H1 (cell line): ENCODE results near the gene MRPL52. TPM values are rescaled to one million over a fixed set of nuclear protein-coding genes. Genes with fewer than 3 reads are reported as not detected.

ENCODE experiments used
- CTCF ChIA-PET: fragments of 300-600 bp; sonication (Branson Sonifier 250); formaldehyde crosslinking; loops from one replicate; lab custom pipeline; 2021; ENCODE audit not compliant: partially characterized antibody; lab: Charles Lee
- POLR2A ChIA-PET: fragments of 300-600 bp; sonication (Branson Sonifier 250); formaldehyde crosslinking; loops from one replicate; lab custom pipeline; 2021; ENCODE audit warnings: inconsistent platforms; ENCODE audit not compliant: partially characterized antibody; lab: Charles Lee
- DNase-seq, 2 experiments: peaks; one replicate each; pipeline versions ENCODE4 v3.0.0 to v3.0.0-alpha.2; 2010 to 2022; ENCODE audit warnings: low spot score in 2 of 2, low read depth in 1 of 2, mixed read lengths in 1 of 2
- FAIRE-seq: peaks from 2 replicates; lab custom pipeline; 2011; peaks lifted over from hg19 to GRCh38; lab: Jason Lieb, UNC
- H2AFZ ChIP-seq: 2 replicates; pipeline ENCODE4 v1.8.1; 2012; ENCODE audit warnings: low read length, inconsistent platforms
- H2AK5ac ChIP-seq: 2 replicates; pipeline ENCODE4 v1.6.1; 2013; ENCODE audit warnings: low read depth, low read length
- H2BK120ac ChIP-seq: replicated peaks from 2 replicates; pipeline ENCODE3; 2013; ENCODE audit warnings: low read depth, low read length, inconsistent platforms
- H2BK12ac ChIP-seq: 2 replicates; pipeline ENCODE4 v1.6.1; 2013; ENCODE audit warnings: low read depth, low read length
- H2BK15ac ChIP-seq: 2 replicates; pipeline ENCODE4 v1.6.1; 2013; ENCODE audit warnings: low read length
- H2BK20ac ChIP-seq: 2 replicates; pipeline ENCODE4 v1.6.1; 2013; ENCODE audit warnings: low read length
- H2BK5ac ChIP-seq: 2 replicates; pipeline ENCODE4 v1.6.1; 2013; ENCODE audit warnings: low read depth, low read length
- H3K14ac ChIP-seq: 2 replicates; pipeline ENCODE4 v1.6.1; 2013; ENCODE audit warnings: inconsistent platforms; ENCODE audit not compliant: insufficient read length
- H3K18ac ChIP-seq: 2 replicates; pipeline ENCODE4 v1.6.1; 2013; ENCODE audit warnings: low read length; ENCODE audit errors: extremely low read depth
- H3K23ac ChIP-seq: 2 replicates; pipeline ENCODE4 v1.6.1; 2013; ENCODE audit warnings: inconsistent platforms; ENCODE audit not compliant: insufficient read length
- H3K23me2 ChIP-seq: 2 replicates; pipeline ENCODE4 v1.6.1; 2013; ENCODE audit warnings: low read depth, low read length
- H3K27ac ChIP-seq: 2 replicates; pipeline ENCODE4 v1.6.1; 2011; ENCODE audit warnings: low read depth, low read length, inconsistent platforms
- H3K27me3 ChIP-seq, 4 experiments: replicated peaks in 1 of 4; 1 replicate in 1 of 4; 2 replicates in 3 of 4; pipeline versions ENCODE4 v1.6.1 to v1.8.1; 2011 to 2013; ENCODE audit warnings: low read length in 3 of 4, mild to moderate bottlenecking in 3 of 4, inconsistent platforms in 2 of 4, mixed read lengths in 2 of 4, moderate library complexity in 1 of 4; ENCODE audit not compliant: control insufficient read depth in 3 of 4, insufficient read depth in 3 of 4; ENCODE audit errors: extremely low read depth in 1 of 4
- H3K36me3 ChIP-seq, 4 experiments: 2 replicates each; pipeline versions ENCODE4 v1.6.1 to v1.8.1; 2011 to 2013; ENCODE audit warnings: mild to moderate bottlenecking in 4 of 4, low read length in 3 of 4, moderate library complexity in 2 of 4, control low read depth in 1 of 4, inconsistent platforms in 1 of 4; ENCODE audit not compliant: insufficient read depth in 4 of 4, control insufficient read depth in 2 of 4
- H3K4ac ChIP-seq: replicated peaks from 2 replicates; pipeline ENCODE3; 2013; ENCODE audit warnings: low read length, low read depth, mixed read lengths, inconsistent platforms; ENCODE audit not compliant: insufficient read length
- H3K4me1 ChIP-seq, 4 experiments: replicated peaks in 1 of 4; 1 replicate in 1 of 4; 2 replicates in 3 of 4; pipeline versions ENCODE4 v1.6.1 to v1.8.1; 2011 to 2013; ENCODE audit warnings: low read length in 3 of 4, inconsistent platforms in 2 of 4, mixed read lengths in 1 of 4; ENCODE audit not compliant: insufficient read depth in 4 of 4, control insufficient read depth in 3 of 4
- H3K4me2 ChIP-seq, 2 experiments: 2 replicates each; pipeline versions ENCODE4 v1.6.1 to v1.8.1; 2011 to 2013; ENCODE audit warnings: low read depth in 2 of 2, low read length in 2 of 2, control low read depth in 1 of 2, inconsistent platforms in 1 of 2, mild to moderate bottlenecking in 1 of 2; ENCODE audit not compliant: insufficient read depth in 1 of 2
- H3K4me3 ChIP-seq, 4 experiments: fragments of 200-600, 300-600 bp in 1 of 4; sonication (generic), shearing (Covaris generic), sonication (Bioruptor Twin) in 1 of 4; 2 replicates each; pipeline versions ENCODE4 v1.5.1 to v1.8.1; 2011 to 2016; ENCODE audit warnings: low read length in 4 of 4, low read depth in 3 of 4, control low read depth in 2 of 4, inconsistent platforms in 2 of 4, mild to moderate bottlenecking in 2 of 4, mixed read lengths in 1 of 4, moderate library complexity in 1 of 4; ENCODE audit not compliant: insufficient read depth in 2 of 4; ENCODE audit errors: extremely low read depth in 1 of 4
- H3K56ac ChIP-seq: replicated peaks from 2 replicates; pipeline ENCODE3; 2013; ENCODE audit warnings: low read depth, mild to moderate bottlenecking, mixed read lengths, low read length, inconsistent platforms; ENCODE audit not compliant: insufficient read length
- H3K79me1 ChIP-seq: 2 replicates; pipeline ENCODE4 v1.6.1; 2013; ENCODE audit warnings: low read depth, low read length, control low read depth
- H3K79me2 ChIP-seq, 2 experiments: 2 replicates each; pipeline versions ENCODE4 v1.6.1 to v1.8.1; 2012 to 2013; ENCODE audit warnings: low read length in 2 of 2, mild to moderate bottlenecking in 2 of 2, inconsistent platforms in 1 of 2; ENCODE audit not compliant: insufficient read depth in 2 of 2, control insufficient read depth in 1 of 2
- H3K9ac ChIP-seq, 4 experiments: replicated peaks in 1 of 4; 1 replicate in 1 of 4; 2 replicates in 3 of 4; pipeline versions ENCODE4 v1.6.1 to v1.8.1; 2011 to 2013; ENCODE audit warnings: low read depth in 3 of 4, low read length in 3 of 4, control low read depth in 2 of 4, mild to moderate bottlenecking in 2 of 4, moderate library complexity in 2 of 4, inconsistent platforms in 1 of 4; ENCODE audit errors: extremely low read depth in 1 of 4
- H3K9me3 ChIP-seq, 2 experiments: 2 replicates each; pipeline versions ENCODE4 v1.6.1 to v1.8.1; 2012 to 2013; ENCODE audit warnings: mild to moderate bottlenecking in 2 of 2, moderate library complexity in 2 of 2, control low read depth in 1 of 2, inconsistent platforms in 1 of 2, low read depth in 1 of 2, low read length in 1 of 2, mixed read lengths in 1 of 2; ENCODE audit not compliant: insufficient read depth in 2 of 2
- H4K20me1 ChIP-seq, 2 experiments: replicated peaks in 1 of 2; 2 replicates each; pipeline versions ENCODE3 to v1.8.1; 2011 to 2013; ENCODE audit warnings: inconsistent platforms in 2 of 2, low read length in 2 of 2, mild to moderate bottlenecking in 1 of 2; ENCODE audit not compliant: insufficient read depth in 2 of 2, control insufficient read depth in 1 of 2
- H4K5ac ChIP-seq: 2 replicates; pipeline ENCODE4 v1.6.1; 2013; ENCODE audit warnings: low read length, low read depth, mixed read lengths, inconsistent platforms; ENCODE audit not compliant: insufficient read length
- H4K8ac ChIP-seq: 2 replicates; pipeline ENCODE4 v1.8.0; 2013; ENCODE audit warnings: mild to moderate bottlenecking, moderate library complexity, low read length, inconsistent platforms; ENCODE audit not compliant: insufficient read depth; ENCODE audit errors: extremely low read depth
- H4K91ac ChIP-seq: replicated peaks from 2 replicates; pipeline ENCODE3; 2013; ENCODE audit warnings: low read length, mixed read lengths, inconsistent platforms; ENCODE audit not compliant: insufficient read length
- CHD1 ChIP-seq: IDR thresholded peaks from 2 replicates; pipeline ENCODE4 v1.6.1; 2012; ENCODE audit warnings: low read depth, low read length, improper control_type of control experiment
- CHD2 ChIP-seq: IDR thresholded peaks from 2 replicates; pipeline ENCODE4 v1.6.1; 2012; ENCODE audit warnings: low read length, improper control_type of control experiment
- CREB1 ChIP-seq: IDR thresholded peaks from 2 replicates; pipeline ENCODE4 v1.6.1; 2012; ENCODE audit warnings: inconsistent platforms
- GTF2F1 ChIP-seq: IDR thresholded peaks from 2 replicates; pipeline ENCODE4 v1.6.1; 2012; ENCODE audit warnings: low read depth, low read length, improper control_type of control experiment, borderline replicate concordance
- MAFK ChIP-seq: IDR thresholded peaks from 2 replicates; pipeline ENCODE4 v1.6.1; 2012; ENCODE audit warnings: low read depth, mild to moderate bottlenecking, improper control_type of control experiment, low read length
- POLR2AphosphoS5 ChIP-seq: IDR thresholded peaks from 2 replicates; pipeline ENCODE4 v1.6.1; 2011; ENCODE audit warnings: low read depth, low read length
- ZNF274 ChIP-seq: IDR thresholded peaks from 2 replicates; pipeline ENCODE4 v1.7.0; 2012; ENCODE audit warnings: low read length, borderline replicate concordance; ENCODE audit errors: extremely low read depth
- WGBS, 2 experiments: shearing (Covaris generic) in 1 of 2; methylation state at CpG; one replicate each; pipeline versions ENCODE4 v1.1.6 to v1.1.7; 2013 to 2015; ENCODE audit warnings: low lambda C conversion rate in 2 of 2, mixed read lengths in 2 of 2, inconsistent platforms in 1 of 2, low coverage in 1 of 2, missing lambda C conversion rate in 1 of 2; ENCODE audit not compliant: insufficient replicate concordance in 2 of 2, insufficient coverage in 1 of 2, insufficient read length in 1 of 2; ENCODE audit errors: extremely low coverage in 1 of 2, missing lambda C conversion rate in 1 of 2; 5-methylcytosine and 5-hydroxymethylcytosine counted together
- polyA plus RNA-seq, 7 experiments: library from polyadenylated mRNA; depleted of rRNA in 3 of 7; stranded (reverse) in 5 of 7; unstranded in 2 of 7; fragments of >200 nt in 5 of 7; fragments of 200-250 nt in 2 of 7; gene quantifications; 1 replicate in 5 of 7; 2 replicates in 1 of 7; 4 replicates in 1 of 7; pipeline versions ENCODE4 v1.2.1 to v1.2.3, GENCODE V29; 2011 to 2013; ENCODE audit warnings: missing spikeins in 2 of 7, mixed read lengths in 2 of 7
- total RNA-seq: library from RNA; stranded (reverse); fragmentation: NEBNext Ultra II Directional; extraction: Animal tissue kit (Norgen Biotek cat#: 25700); gene quantifications from 2 replicates; pipeline ENCODE4 v1.2.1, GENCODE V29; 2021

The MRPL52 gene
- total and polyA plus RNA-seq, 2 of the 8 experiments (the other 6 are each of a cell fraction or from before 2014, with no cell fraction given), result 70.5 to 176 TPM

DNA sequence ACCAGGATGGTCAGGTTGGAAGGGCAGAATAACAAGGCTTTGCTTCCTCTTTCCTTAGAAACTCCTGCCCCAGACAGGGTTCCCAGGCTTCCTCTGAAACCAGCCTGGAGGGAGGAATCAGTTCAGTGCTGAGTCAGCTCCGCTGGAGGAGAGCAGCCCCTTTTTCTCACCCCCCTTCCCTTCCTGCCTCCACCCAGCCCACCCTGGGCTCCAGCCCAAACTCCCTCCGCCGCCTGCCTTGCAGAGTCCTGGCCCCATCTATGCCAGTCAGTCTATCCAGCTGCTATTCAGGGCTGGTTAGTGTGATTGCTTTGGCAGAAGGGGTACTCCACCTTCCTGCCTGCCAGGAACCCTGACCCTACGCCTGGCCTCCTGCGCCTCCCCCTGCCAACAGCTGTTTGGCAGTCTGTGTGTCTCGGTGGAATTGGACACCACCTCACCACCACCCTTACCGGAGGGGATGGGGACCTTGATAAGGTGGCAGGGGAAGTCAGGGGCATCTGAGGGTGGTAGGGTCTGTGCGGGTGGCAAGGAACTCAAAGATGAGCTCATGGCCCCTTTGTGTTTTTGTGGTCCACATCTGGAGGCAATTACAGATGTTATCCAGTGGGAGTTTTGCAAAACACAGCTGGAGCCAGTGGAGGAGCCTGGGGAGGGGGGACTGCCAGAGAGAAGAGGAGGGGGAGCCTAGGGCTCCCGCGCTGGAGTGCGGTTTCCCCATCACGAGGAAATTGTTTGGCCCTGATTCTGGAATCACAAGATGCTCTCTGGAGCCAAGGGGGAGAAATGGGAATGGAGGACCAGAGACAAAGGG, 18.9 kb downstream of the MRPL52 start:
- Histone ChIP-seq H3K4me2 (0 out of 4 replicates have a peak overlapping the region, but pooled peaks of 1 of the 2 experiments have one; percentile 15), H2BK5ac (peak overlapping the region; percentile 86), H2AK5ac (peak overlapping the region; percentile 72; the same call in 1 of the 2 replicates), H2BK15ac (peak overlapping the region; percentile 97; the same call in 1 of the 2 replicates), H3K27ac (peak overlapping the region; percentile 8; the same call in 1 of the 2 replicates), H3K23me2 (peaks cover 2% of the 10 kb centered on the region; the same call in 1 of the 2 replicates), H3K23ac (no peak overlapping the region), H3K4me3 (no peak overlapping the region), H3K4me1 (peaks cover 4 to 22% (median 11%) of the 10 kb centered on the region in 4 experiments), H4K91ac (peak overlapping the region; percentile 8), H2AFZ (no peak overlapping the region), H2BK120ac (no peak overlapping the region), H3K4ac (no peak overlapping the region), H3K14ac (no peak overlapping the region), H4K5ac (no peak overlapping the region), H3K56ac (no peak overlapping the region), H4K8ac (no peak overlapping the region), H3K36me3 (peaks cover 4 to 22% (median 15%) of the 10 kb centered on the region in 4 experiments; a peak in 7 of 8 replicates), H2BK12ac (peak overlapping the region; percentile 77; the same call in 1 of the 2 replicates), H3K18ac (no peak overlapping the region), H3K27me3 (no peaks in the 10 kb centered on the region), H3K79me2 (no peaks in the 10 kb centered on the region), H3K79me1 (no peaks in the 10 kb centered on the region), H3K9ac (no peak overlapping the region), H2BK20ac (peak overlapping the region; percentile 80; the same call in 1 of the 2 replicates), H3K9me3 (no peaks in the 10 kb centered on the region), H4K20me1 (peaks cover 0 to 2% of the 10 kb centered on the region in 2 experiments)
- 59% methylated on average over 11 of the region's 12 CpGs; no CpG with 5 or more reads in 1 of the 2 experiments for WGBS, 2 experiments
- CTCF ChIA-PET, result interaction anchor here (0.8 to 56.0 kb wide), 11 partner anchors 13 to 278 kb away, joined by 3 to 1562 read pairs (median 4); partner anchors contain the start of genes MMP14, MRPL52 and SLC7A7
- DNase-seq (peak in 1 of 2 experiments; percentile 58), FAIRE-seq (no peak)
- POLR2A ChIA-PET, result interaction anchor here (0.9 to 13.9 kb wide), 4 partner anchors 15 to 171 kb away, joined by 3 to 203 read pairs (median 44); partner anchors contain the start of genes MMP14 and MRPL52
- TF ChIP-seq POLR2AphosphoS5, result no peak
- no peak for TF ChIP-seq CHD1
- peak; percentile 70; the same call in 1 of the 2 replicates for TF ChIP-seq MAFK
- TF ChIP-seq CHD2, result no peak
- TF ChIP-seq CREB1, result no peak
- TF ChIP-seq ZNF274, result no peak
- no peak for TF ChIP-seq GTF2F1
